Left ventricle myocardium inferior (tissue), 1 donor: ENCODE data around the gene PIK3C2A. TPM values are rescaled to one million over a fixed set of nuclear protein-coding genes. Genes with fewer than 3 reads are reported as not detected.
A peak's percentile ranks its signal among the peaks of the same experiment; 100 is the strongest.

Experiments used
- DNase-seq: peaks from one replicate; pipeline ENCODE4 v3.0.0-alpha.2; 2020
- H3K27ac ChIP-seq: fragments of 200-600 bp; replicated peaks from 2 replicates; pipeline ENCODE4 v1.8.0; 2021
- H3K27me3 ChIP-seq: fragments of 200-600 bp; 2 replicates; pipeline ENCODE4 v1.8.0; 2021; ENCODE audit warnings: low read depth
- H3K36me3 ChIP-seq: fragments of 200-600 bp; 2 replicates; pipeline ENCODE4 v1.8.0; 2021
- H3K4me1 ChIP-seq: fragments of 200-600 bp; 2 replicates; pipeline ENCODE4 v1.8.0; 2021
- H3K4me3 ChIP-seq: fragments of 200-600 bp; 2 replicates; pipeline ENCODE4 v1.8.0; 2021; ENCODE audit warnings: mild to moderate bottlenecking, moderate library complexity
- H3K9me3 ChIP-seq: fragments of 200-600 bp; replicated peaks from 2 replicates; pipeline ENCODE4 v1.8.0; 2021
- intact Hi-C: fragments of 100-400 bp; cut with micrococcal nuclease; formaldehyde crosslinking; loops from one replicate; pipeline ENCODE4 v1.11.0; 2022
- total RNA-seq: library from RNA; stranded (reverse); fragmentation: NEBNext Ultra II Directional; extraction: Animal tissue kit (Norgen Biotek cat#: 25700); gene quantifications from one replicate; pipeline ENCODE4 v1.2.1, GENCODE V29; 2021
- TF ChIP-seq, protein P1 (sequence below): fragments of 200-600 bp; IDR thresholded peaks from 2 replicates; pipeline ENCODE4 v1.8.0; 2021; ENCODE audit warnings: antibody characterized with exemption, mild to moderate bottlenecking, borderline replicate concordance
- donor health status: DM: no; HTN: yes; CAD: no; lungs with severe emphysema.

PIK3C2A gene
- total RNA-seq, 1 donor from 2014 or later: 30.6 TPM

DNA sequence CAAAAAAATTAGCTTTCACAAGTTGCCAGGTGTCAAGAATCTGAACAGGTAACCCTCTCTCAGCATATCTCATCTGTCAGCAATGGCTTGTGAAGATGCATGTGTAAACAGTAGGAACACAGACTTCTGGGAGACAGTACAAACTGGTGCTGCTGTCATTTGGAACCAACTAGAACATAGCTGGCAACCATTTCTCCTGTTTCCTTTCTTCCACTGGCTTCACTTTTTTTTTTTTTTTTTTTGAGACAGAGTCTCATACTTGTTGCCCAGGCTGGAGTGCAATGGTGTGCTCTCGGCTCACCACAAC lies 2.1 kb upstream of the PIK3C2A start:
- intact Hi-C loops: loop anchor here (10.0 kb wide), 1 partner anchor 65 kb away; no protein-coding TSS in a partner anchor
- H3K27ac ChIP-seq: peak overlapping the region; percentile 96
- H3K36me3 ChIP-seq: no peaks in the 10 kb centered on the region
- no peak for DNase-seq
- TF ChIP-seq, protein P1, sequence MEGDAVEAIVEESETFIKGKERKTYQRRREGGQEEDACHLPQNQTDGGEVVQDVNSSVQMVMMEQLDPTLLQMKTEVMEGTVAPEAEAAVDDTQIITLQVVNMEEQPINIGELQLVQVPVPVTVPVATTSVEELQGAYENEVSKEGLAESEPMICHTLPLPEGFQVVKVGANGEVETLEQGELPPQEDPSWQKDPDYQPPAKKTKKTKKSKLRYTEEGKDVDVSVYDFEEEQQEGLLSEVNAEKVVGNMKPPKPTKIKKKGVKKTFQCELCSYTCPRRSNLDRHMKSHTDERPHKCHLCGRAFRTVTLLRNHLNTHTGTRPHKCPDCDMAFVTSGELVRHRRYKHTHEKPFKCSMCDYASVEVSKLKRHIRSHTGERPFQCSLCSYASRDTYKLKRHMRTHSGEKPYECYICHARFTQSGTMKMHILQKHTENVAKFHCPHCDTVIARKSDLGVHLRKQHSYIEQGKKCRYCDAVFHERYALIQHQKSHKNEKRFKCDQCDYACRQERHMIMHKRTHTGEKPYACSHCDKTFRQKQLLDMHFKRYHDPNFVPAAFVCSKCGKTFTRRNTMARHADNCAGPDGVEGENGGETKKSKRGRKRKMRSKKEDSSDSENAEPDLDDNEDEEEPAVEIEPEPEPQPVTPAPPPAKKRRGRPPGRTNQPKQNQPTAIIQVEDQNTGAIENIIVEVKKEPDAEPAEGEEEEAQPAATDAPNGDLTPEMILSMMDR: no peak
- peaks cover 9% of the 10 kb centered on the region for H3K9me3 ChIP-seq
- peaks cover 49% of the 10 kb centered on the region for H3K4me1 ChIP-seq
- no peaks in the 10 kb centered on the region for H3K27me3 ChIP-seq
- peak overlapping the region; percentile 83 for H3K4me3 ChIP-seq

DNA sequence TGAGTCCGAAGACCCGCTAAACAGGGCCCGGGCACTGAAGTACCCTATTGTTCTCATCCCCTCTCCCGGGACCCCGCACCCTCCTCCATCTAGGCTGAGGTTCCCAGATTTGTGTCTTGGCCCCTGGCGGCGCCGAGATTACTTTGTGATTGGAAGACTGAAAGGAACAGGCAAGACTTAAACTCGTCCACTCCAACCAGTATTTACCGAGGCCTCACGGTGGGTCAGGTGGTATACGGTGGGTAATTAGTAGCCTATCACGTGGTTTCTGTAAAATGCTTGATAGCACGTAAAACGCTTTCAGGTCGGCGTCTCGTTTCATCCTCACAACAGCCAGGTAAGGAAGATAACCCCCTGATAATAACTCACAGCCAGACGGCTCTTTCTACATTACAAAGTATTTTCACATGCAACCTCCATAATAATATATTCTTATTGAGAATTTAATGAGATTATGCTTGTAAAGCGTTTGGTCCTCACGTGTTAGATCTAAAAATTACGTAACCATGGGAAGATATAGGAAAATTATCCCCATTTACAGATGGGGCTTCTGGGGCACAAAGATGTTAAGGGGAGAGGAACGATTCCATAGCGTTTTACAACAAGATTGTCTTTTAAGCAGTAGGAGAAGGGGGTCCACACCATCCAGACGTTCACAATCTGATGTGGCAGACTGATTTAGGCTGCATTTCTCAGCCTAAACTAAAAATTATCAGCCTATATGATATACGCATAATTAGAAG lies 642 bp upstream of the PIK3C2A start:
- H3K36me3 ChIP-seq: no peaks in the 10 kb centered on the region

DNA sequence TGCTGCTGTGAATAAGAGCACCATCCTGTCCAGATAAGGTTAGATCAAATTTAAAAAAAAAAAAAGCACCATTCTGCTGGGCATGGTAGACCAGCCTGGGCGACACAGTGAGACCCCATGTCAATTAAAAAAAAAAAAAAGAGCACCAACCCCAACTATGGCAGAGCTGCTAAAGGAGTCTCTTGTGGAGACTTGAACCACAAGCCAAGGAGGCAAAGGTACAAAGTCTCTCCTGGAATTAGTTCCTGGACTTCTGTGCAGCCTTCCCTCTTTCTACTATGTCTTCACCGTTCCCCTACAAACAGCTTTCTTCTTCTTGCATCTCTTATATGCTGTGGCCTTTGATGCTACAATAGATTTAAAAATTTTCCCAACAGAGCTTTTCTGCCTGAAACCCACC lies 1.3 kb downstream of the PIK3C2A start:
- DNase-seq: no peak
- peak overlapping the region; percentile 83 for H3K4me3 ChIP-seq
- H3K9me3 ChIP-seq: no peaks in the 10 kb centered on the region
- H3K27ac ChIP-seq: peak overlapping the region; percentile 96
- no peaks in the 10 kb centered on the region for H3K27me3 ChIP-seq
- TF ChIP-seq, protein P1: no peak
- H3K4me1 ChIP-seq: peaks cover 70% of the 10 kb centered on the region
- H3K36me3 ChIP-seq: peaks cover 8% of the 10 kb centered on the region
- intact Hi-C loops: loop anchor here (10.0 kb wide), 1 partner anchor 62 kb away; no protein-coding TSS in a partner anchor

More for the DNA sequence above, 642 bp upstream of the PIK3C2A start:
- Histone ChIP-seq H3K27ac (peak overlapping the region; percentile 96), H3K4me3 (peak overlapping the region; percentile 83), H3K27me3 (no peaks in the 10 kb centered on the region), H3K9me3 (no peaks in the 10 kb centered on the region), H3K4me1 (peaks cover 56% of the 10 kb centered on the region)
- no peak for DNase-seq
- intact Hi-C loops: loop anchor here (10.0 kb wide), 1 partner anchor 64 kb away; no protein-coding TSS in a partner anchor
- TF ChIP-seq, protein P1: no peak

DNA sequence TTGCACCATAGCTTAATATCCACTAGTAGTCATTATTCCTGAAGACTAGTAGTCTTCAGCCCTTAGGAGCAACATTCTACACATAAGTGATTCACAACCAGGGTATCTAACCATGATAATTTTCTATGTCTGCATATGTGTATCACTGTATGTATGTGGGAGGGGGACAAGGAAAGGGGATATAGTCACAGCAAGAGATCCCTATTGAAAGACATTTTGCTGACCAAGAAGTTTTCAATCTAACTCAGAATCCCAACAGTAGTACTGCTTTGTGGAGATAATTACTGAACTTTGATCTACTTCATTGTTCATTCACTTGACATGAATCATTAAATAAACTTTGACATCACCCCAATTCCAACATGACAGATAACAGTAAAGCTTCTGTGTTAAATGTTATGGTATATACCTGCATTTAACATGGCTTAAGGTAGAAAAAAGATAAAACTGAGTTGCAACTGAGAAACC lies 10.3 kb downstream of the PIK3C2A start:
- no peaks in the 10 kb centered on the region for H3K27me3 ChIP-seq
- no peak overlapping the region for H3K4me3 ChIP-seq
- TF ChIP-seq, protein P1: no peak
- peaks cover 13% of the 10 kb centered on the region for H3K4me1 ChIP-seq
- no peak for DNase-seq
- no peak overlapping the region for H3K27ac ChIP-seq
- peaks cover 30% of the 10 kb centered on the region for H3K36me3 ChIP-seq
- H3K9me3 ChIP-seq: no peaks in the 10 kb centered on the region
- intact Hi-C loops: no loop called here

DNA sequence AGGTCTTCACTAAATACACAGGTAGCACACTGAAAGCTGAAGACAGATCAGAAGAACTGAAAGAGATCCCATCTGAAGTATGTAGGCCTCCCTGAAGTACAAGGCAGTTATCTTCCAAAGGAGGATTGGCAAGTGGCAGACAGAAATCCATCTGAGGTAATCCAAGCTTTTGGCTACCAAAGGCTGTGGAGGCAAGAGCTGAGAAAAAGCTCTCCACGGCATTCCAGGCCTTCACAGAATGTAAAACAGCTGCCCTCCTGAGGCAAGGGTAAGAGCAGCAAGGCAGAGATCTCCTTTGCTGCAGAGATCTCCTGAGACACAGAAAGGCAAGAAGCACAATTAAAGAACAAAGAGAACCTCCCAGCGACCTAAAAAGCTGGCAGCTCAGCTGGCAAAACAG lies 19.1 kb downstream of the PIK3C2A start:
- Histone ChIP-seq H3K27me3 (no peaks in the 10 kb centered on the region), H3K9me3 (no peaks in the 10 kb centered on the region), H3K36me3 (peaks cover 33% of the 10 kb centered on the region), H3K4me3 (no peak overlapping the region), H3K4me1 (peaks cover 24% of the 10 kb centered on the region), H3K27ac (no peak overlapping the region)
- intact Hi-C loops: no loop called here
- TF ChIP-seq, protein P1: no peak
- DNase-seq: no peak
